ENCODE results near the gene PACS2.

DNA sequence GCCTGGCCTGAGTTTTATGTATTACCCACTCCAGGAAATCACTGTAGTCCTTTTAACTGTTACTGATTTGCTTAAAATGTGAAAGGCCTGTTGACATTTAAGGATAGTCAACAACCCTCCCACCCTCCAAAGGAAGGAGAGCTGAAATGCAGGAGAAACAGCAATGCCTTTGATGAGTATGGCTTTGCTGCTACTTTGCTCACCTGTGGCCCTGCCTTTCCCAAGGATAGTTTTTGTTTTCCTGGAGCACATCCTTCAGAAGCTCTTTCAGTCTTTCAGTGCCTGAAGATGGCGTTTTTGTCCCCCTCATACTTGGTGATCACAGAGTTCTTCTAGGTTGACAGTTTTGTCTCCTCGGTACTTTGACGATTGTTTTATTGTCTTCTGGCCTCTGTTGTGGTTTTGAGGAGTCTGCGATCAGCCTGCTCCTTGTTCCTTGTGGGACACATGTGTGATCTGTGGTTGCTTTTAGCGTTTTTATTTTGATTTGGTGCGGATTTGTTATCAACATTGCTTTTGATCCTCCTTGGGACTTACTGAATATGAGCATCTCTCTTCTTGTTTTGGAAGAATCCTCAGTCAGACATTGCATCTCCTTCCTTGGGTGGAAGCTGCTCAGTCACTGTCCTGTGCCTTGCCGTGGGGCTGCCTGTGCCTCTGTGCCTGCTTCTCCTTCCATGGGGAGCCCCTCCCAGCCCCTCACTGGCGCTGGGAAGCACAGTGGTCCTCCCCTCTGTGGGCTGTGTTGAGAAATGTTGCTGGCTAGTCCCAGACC is 17.2 kb downstream of the PACS2 start:
- no peak for TF ChIP-seq CTCF (IDR thresholded peaks at IDR 0.05)
- no peak for TF ChIP-seq EZH2 (IDR thresholded peaks at IDR 0.05; ENCODE audit: borderline replicate concordance, insufficient read depth, low read depth, low read length, poor library complexity, severe bottlenecking)
